IMR-90 (cell line): Measurements from ENCODE around the gene PPAT.

ENCODE experiments used
- MXI1 ChIP-seq: IDR thresholded peaks from 2 replicates; pipeline ENCODE4 v1.6.1; 2012; ENCODE audit warnings: low read depth, mild to moderate bottlenecking, low read length, moderate library complexity, borderline replicate concordance
- POLR2A ChIP-seq: IDR thresholded peaks from 2 replicates; pipeline ENCODE4 v1.6.1; 2012; ENCODE audit warnings: mild to moderate bottlenecking, low read depth, low read length
- RAD21 ChIP-seq: IDR thresholded peaks from 2 replicates; pipeline ENCODE4 v1.6.1; 2012; ENCODE audit warnings: low read length, improper control_type of control experiment
- TF ChIP-seq, protein P1 (sequence below): conservative IDR thresholded peaks from 2 replicates; pipeline ENCODE4 v1.5.1; 2012; ENCODE audit warnings: mild to moderate bottlenecking, low read depth, low read length, improper control_type of control experiment

GRCh38 chr4:56469489-56470210, 34.2 kb upstream of the PPAT start:
- TF ChIP-seq, protein P1, sequence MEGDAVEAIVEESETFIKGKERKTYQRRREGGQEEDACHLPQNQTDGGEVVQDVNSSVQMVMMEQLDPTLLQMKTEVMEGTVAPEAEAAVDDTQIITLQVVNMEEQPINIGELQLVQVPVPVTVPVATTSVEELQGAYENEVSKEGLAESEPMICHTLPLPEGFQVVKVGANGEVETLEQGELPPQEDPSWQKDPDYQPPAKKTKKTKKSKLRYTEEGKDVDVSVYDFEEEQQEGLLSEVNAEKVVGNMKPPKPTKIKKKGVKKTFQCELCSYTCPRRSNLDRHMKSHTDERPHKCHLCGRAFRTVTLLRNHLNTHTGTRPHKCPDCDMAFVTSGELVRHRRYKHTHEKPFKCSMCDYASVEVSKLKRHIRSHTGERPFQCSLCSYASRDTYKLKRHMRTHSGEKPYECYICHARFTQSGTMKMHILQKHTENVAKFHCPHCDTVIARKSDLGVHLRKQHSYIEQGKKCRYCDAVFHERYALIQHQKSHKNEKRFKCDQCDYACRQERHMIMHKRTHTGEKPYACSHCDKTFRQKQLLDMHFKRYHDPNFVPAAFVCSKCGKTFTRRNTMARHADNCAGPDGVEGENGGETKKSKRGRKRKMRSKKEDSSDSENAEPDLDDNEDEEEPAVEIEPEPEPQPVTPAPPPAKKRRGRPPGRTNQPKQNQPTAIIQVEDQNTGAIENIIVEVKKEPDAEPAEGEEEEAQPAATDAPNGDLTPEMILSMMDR, result no peak
- TF ChIP-seq RAD21 (no peak), POLR2A (no peak), MXI1 (no peak)
